ENCODE measurements around the gene RIN3. TPM values are rescaled to one million over a fixed set of nuclear protein-coding genes. Genes with fewer than 3 reads are reported as not detected.

The RIN3 gene
- total RNA-seq, 1 experiment from 2014 or later: 1.5 TPM

DNA sequence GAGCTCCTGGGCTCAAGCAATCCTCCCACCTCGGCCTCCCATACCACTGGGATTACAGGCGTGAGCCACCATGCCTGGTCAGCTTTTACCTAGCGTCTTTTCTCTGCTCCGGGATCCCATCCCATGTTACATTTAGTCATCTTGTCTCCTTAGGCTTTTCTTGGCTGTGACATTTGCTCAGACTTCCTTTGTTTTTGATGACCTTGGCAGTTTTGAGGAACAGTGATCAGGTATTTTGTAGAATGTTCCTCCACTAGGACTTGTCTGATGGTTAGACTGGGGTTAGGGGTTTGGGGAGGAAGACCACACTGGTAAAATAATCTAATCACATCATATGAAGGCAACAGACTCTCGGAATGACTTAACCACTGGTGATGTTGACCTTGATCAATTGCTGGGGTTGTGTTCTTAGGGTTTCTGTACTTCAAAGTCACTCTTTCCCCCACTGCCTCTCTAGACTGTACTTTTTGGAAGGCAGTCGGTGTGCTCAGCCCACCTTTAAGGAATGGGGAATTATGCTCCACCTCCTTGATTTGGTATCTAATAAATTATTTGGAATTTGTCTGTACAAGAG is 48.4 kb downstream of the RIN3 start:
- Histone ChIP-seq H2AK5ac (ENCODE audit: insufficient read length, low read length) (no peak overlapping the region), H3K9me3 (ENCODE audit: control insufficient read depth, low read depth, low read length) (no peaks in the 10 kb centered on the region), H3K4me1 (ENCODE audit: insufficient read depth, low read length) (no peaks in the 10 kb centered on the region; the same call in 1 of the 2 replicates), H4K5ac (ENCODE audit: insufficient read length, low read depth, low read length) (no peak overlapping the region), H3K79me1 (ENCODE audit: insufficient read depth, low read depth, low read length, poor library complexity, severe bottlenecking) (no peaks in the 10 kb centered on the region), H3K18ac (ENCODE audit: insufficient read length, low read depth, low read length) (no peak overlapping the region), H3K4ac (ENCODE audit: low read depth, low read length) (no peak overlapping the region), H3K4me2 (ENCODE audit: insufficient read depth, insufficient read length, low read length) (no peak overlapping the region), H2BK20ac (ENCODE audit: low read depth, low read length, poor library complexity, severe bottlenecking) (no peak overlapping the region), H3K23ac (ENCODE audit: insufficient read length, low read depth, low read length) (no peak overlapping the region), H2BK5ac (ENCODE audit: insufficient read length, low read length) (no peak overlapping the region), H3K56ac (ENCODE audit: insufficient read length, low read depth, low read length) (no peak overlapping the region), H2BK12ac (ENCODE audit: insufficient read length, low read depth, low read length) (no peak overlapping the region), H3K27me3 (ENCODE audit: insufficient read depth, low read length) (no peaks in the 10 kb centered on the region), H4K8ac (replicated peaks; ENCODE audit: insufficient read length, low read depth, low read length) (no peak overlapping the region), H3K79me2 (ENCODE audit: insufficient read depth, low read length) (no peaks in the 10 kb centered on the region), H2AFZ (ENCODE audit: low read length) (no peak overlapping the region), H4K20me1 (ENCODE audit: control insufficient read depth, insufficient read depth, insufficient read length) (no peaks in the 10 kb centered on the region), H3K27ac (ENCODE audit: insufficient read length, low read depth, low read length) (no peak overlapping the region), H4K91ac (ENCODE audit: insufficient read length, low read depth, low read length) (no peak overlapping the region), H3T11ph (ENCODE audit: low read length) (no peak overlapping the region), H2BK15ac (ENCODE audit: low read depth, low read length) (no peak overlapping the region), H3K14ac (ENCODE audit: insufficient read depth, low read length) (no peak overlapping the region), H3K23me2 (ENCODE audit: insufficient read length, low read depth, low read length, poor library complexity, severe bottlenecking) (no peaks in the 10 kb centered on the region), H2BK120ac (ENCODE audit: low read depth, low read length, poor library complexity, severe bottlenecking) (no peak overlapping the region), H3K9ac (ENCODE audit: extremely low read depth, insufficient read length, low read length) (no peak overlapping the region)
- TF ChIP-seq, protein P1, sequence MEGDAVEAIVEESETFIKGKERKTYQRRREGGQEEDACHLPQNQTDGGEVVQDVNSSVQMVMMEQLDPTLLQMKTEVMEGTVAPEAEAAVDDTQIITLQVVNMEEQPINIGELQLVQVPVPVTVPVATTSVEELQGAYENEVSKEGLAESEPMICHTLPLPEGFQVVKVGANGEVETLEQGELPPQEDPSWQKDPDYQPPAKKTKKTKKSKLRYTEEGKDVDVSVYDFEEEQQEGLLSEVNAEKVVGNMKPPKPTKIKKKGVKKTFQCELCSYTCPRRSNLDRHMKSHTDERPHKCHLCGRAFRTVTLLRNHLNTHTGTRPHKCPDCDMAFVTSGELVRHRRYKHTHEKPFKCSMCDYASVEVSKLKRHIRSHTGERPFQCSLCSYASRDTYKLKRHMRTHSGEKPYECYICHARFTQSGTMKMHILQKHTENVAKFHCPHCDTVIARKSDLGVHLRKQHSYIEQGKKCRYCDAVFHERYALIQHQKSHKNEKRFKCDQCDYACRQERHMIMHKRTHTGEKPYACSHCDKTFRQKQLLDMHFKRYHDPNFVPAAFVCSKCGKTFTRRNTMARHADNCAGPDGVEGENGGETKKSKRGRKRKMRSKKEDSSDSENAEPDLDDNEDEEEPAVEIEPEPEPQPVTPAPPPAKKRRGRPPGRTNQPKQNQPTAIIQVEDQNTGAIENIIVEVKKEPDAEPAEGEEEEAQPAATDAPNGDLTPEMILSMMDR (conservative IDR thresholded peaks at IDR 0.05): no peak
- H3K27ac Mint-ChIP-seq: no peak overlapping the region
- H3K4me1 Mint-ChIP-seq: peaks cover under 1 to 3% of the 10 kb centered on the region in 2 experiments; a peak in 2 of 4 replicates
- peaks cover 4% of the 10 kb centered on the region; the same call in 1 of the 2 replicates for H3K27me3 Mint-ChIP-seq (ENCODE audit: low read depth)
- peaks cover 0 to 2% of the 10 kb centered on the region in 2 experiments; a peak in 1 of 5 replicates for H3K9me3 Mint-ChIP-seq
- H3K36me3 Mint-ChIP-seq (ENCODE audit: insufficient read depth in 1 of 3, low read depth in 3 of 3): peaks cover 0 to under 1% (median 0%) of the 10 kb centered on the region in 3 experiments; a peak in 1 of 7 replicates
- WGBS (ENCODE audit: extremely low coverage, insufficient read length, low lambda C conversion rate): no CpG with 5 or more reads among the region's 6 CpGs
- H3K4me3 Mint-ChIP-seq: no peak overlapping the region
- no peak for DNase-seq
